ENCODE results near the gene RAD51B.

DNA sequence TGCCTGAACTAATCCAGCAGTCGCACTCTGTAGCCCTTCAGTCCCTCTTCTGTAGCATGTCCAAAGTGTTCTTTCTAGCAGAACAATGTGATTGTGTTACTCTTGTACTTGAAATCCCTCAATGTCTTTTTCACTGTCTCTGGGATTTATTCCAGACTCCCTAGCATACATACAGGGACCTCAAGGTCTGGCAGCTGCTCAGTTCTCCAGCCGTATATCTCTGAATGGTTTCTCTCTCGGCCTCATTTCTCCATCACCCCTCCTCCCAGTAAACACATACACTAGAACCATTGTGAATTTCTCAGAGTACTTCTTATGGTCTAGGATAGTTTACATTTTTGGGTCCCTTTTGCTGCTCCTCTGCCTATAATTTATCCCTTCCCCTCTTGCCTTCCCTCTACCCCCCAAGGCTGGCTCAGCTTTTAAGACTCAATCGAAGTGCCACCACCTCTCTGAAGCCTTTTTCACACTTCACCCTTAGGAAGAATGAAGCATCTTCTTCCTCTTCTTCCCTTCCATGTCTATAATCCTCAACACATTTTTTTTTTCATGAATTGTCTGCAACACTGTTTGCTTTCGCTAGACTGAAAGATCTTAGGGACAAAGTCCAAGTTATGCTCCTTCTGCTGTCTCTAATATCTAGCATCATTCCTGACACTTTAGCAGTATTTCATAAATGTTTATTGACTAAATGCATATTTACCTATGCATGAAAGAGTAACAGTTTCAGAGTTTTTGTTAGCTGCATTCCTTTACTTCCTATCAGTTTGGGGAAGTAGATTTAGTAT is 527.2 kb downstream of the RAD51B start:
- no peak for TF ChIP-seq POLR2AphosphoS5 (IDR thresholded peaks at IDR 0.05; ENCODE audit: low read depth, low read length)
- TF ChIP-seq PAX5 (IDR thresholded peaks at IDR 0.05; ENCODE audit: insufficient read depth, low read length, severe bottlenecking) = no peak

Data from GM12891 (cell line).